ENCODE measurements around the gene KBTBD8. TPM values are rescaled to one million over a fixed set of nuclear protein-coding genes. Genes with fewer than 3 reads are reported as not detected.

KBTBD8 gene
- total and polyA plus RNA-seq, 4 donors = 0.08 to 14.2 (median 1.3) TPM

DNA sequence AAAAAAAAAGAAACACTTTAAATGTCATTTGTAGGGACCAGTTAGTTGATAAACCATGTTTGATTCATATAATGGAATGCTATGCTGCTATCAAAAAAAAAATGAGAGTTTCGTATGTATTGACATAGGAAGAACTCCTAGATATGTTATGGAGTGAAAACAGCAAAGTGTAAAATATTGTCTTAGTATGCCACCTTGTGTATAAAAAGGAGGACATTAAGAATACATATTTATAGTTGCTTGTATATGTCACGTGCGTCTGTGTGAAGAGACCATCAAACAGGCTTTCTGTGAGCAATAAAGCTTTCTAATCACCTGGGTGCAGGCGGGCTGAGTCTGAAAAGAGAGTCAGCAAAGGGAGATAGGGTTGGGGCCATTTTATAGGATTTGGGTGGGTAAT is 39.5 kb downstream of the KBTBD8 start:
- Histone ChIP-seq H3K9me3 (ENCODE audit: control insufficient read depth in 4 of 4, low read length in 3 of 4) (peaks cover 0 to 1% (median 0%) of the 10 kb centered on the region in 4 donors), H3K4me1 (ENCODE audit: control insufficient read depth in 4 of 4, insufficient read depth in 4 of 4, low read length in 3 of 4) (no peaks in the 10 kb centered on the region), H3K27ac (ENCODE audit: low read depth in 1 of 2, low read length in 2 of 2) (no peak overlapping the region), H3K9ac (ENCODE audit: low read depth in 1 of 2, low read length in 2 of 2) (no peak overlapping the region), H3K36me3 (ENCODE audit: control insufficient read depth in 4 of 4, insufficient read depth in 3 of 4, low read depth in 1 of 4, low read length in 3 of 4) (no peaks in the 10 kb centered on the region), H3K27me3 (ENCODE audit: control insufficient read depth in 4 of 4, insufficient read depth in 4 of 4, low read length in 3 of 4) (no peaks in the 10 kb centered on the region), H3K4me3 (ENCODE audit: low read depth in 1 of 3, low read length in 3 of 3) (no peak overlapping the region)
- no peak for DNase-seq (ENCODE audit: low spot score)
- TF ChIP-seq FOXA1 (IDR thresholded peaks at IDR 0.05) (no peak), RAD21 (IDR thresholded peaks at IDR 0.05) (peak; percentile 50 to 54)
- whole genome bisulfite sequencing = 64% methylated on average over 4 of the region's 4 CpGs

DNA sequence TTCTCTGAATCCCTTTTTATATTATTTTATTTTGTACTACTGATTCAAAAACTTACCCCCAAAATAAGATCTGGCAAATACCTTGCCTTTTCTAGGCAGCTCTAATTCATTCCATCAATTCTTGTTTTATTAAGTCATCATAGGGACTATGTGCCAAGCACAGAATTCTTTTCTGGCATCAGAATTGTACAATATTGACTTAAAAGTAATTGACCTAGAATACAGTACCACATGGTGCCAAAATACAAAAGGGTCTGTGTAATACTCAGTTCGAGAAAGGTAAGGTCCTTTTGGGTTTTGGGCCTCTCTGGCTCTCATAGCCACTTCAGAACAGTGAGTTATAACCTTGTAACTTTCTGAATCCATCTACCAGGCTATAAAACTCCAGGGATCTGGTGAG is 46.2 kb downstream of the KBTBD8 start:
- no peak overlapping the region for H3K4me3 ChIP-seq (ENCODE audit: low read depth in 1 of 3, low read length in 3 of 3)
- no peaks in the 10 kb centered on the region for H3K4me1 ChIP-seq (ENCODE audit: control insufficient read depth in 4 of 4, insufficient read depth in 4 of 4, low read length in 3 of 4)
- H3K36me3 ChIP-seq (ENCODE audit: control insufficient read depth in 4 of 4, insufficient read depth in 3 of 4, low read depth in 1 of 4, low read length in 3 of 4) = no peaks in the 10 kb centered on the region
- no peak overlapping the region for H3K27ac ChIP-seq (ENCODE audit: low read depth in 1 of 2, low read length in 2 of 2)
- no peak for DNase-seq (ENCODE audit: low spot score)
- 35% methylated on average over 1 of the region's 1 CpG for WGBS
- no peak overlapping the region for H3K9ac ChIP-seq (ENCODE audit: low read depth in 1 of 2, low read length in 2 of 2)
- no peak for TF ChIP-seq HNF4A (conservative IDR thresholded peaks at IDR 0.05)
- no peak for TF ChIP-seq NR2F2 (IDR thresholded peaks at IDR 0.05)
- TF ChIP-seq RXRA (IDR thresholded peaks at IDR 0.05) = no peak
- no peak for TF ChIP-seq GABPA (IDR thresholded peaks at IDR 0.05 in 1 of 2, conservative IDR thresholded peaks at IDR 0.05 in 1 of 2)
- no peak for TF ChIP-seq TAF1 (conservative IDR thresholded peaks at IDR 0.05)
- TF ChIP-seq, protein P1, sequence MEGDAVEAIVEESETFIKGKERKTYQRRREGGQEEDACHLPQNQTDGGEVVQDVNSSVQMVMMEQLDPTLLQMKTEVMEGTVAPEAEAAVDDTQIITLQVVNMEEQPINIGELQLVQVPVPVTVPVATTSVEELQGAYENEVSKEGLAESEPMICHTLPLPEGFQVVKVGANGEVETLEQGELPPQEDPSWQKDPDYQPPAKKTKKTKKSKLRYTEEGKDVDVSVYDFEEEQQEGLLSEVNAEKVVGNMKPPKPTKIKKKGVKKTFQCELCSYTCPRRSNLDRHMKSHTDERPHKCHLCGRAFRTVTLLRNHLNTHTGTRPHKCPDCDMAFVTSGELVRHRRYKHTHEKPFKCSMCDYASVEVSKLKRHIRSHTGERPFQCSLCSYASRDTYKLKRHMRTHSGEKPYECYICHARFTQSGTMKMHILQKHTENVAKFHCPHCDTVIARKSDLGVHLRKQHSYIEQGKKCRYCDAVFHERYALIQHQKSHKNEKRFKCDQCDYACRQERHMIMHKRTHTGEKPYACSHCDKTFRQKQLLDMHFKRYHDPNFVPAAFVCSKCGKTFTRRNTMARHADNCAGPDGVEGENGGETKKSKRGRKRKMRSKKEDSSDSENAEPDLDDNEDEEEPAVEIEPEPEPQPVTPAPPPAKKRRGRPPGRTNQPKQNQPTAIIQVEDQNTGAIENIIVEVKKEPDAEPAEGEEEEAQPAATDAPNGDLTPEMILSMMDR (IDR thresholded peaks at IDR 0.05; ENCODE audit: low read depth, low read length, missing input control) = no peak
- H3K27me3 ChIP-seq (ENCODE audit: control insufficient read depth in 4 of 4, insufficient read depth in 4 of 4, low read length in 3 of 4) = no peaks in the 10 kb centered on the region
- peaks cover 0 to 1% (median 0%) of the 10 kb centered on the region in 4 donors for H3K9me3 ChIP-seq (ENCODE audit: control insufficient read depth in 4 of 4, low read length in 3 of 4)

DNA sequence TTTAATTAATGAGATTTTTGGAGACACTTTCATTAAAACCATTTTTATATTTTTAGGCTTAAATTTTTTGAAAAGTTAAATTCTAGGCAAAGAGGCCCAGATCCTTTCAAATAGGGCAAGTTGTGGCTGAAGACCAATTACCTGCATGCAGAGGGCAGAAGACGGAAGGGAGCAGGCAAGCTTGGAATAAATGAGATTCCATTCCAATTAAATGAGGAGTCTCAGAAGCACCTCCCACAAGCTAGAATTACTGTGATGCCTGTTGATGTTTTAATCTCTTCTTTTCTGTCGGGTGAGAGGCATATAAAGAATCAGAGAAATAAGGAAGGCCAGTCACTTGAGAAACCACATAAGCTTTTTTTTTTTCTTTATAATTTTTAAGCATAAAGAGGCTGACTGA is 46.8 kb downstream of the KBTBD8 start:
- no peak for DNase-seq (ENCODE audit: low spot score)
- Histone ChIP-seq H3K27me3 (ENCODE audit: control insufficient read depth in 4 of 4, insufficient read depth in 4 of 4, low read length in 3 of 4) (no peaks in the 10 kb centered on the region), H3K4me1 (ENCODE audit: control insufficient read depth in 4 of 4, insufficient read depth in 4 of 4, low read length in 3 of 4) (no peaks in the 10 kb centered on the region), H3K36me3 (ENCODE audit: control insufficient read depth in 4 of 4, insufficient read depth in 3 of 4, low read depth in 1 of 4, low read length in 3 of 4) (no peaks in the 10 kb centered on the region), H3K9me3 (ENCODE audit: control insufficient read depth in 4 of 4, low read length in 3 of 4) (peaks cover 0 to 1% (median 0%) of the 10 kb centered on the region in 4 donors), H3K9ac (ENCODE audit: low read depth in 1 of 2, low read length in 2 of 2) (no peak overlapping the region), H3K4me3 (ENCODE audit: low read depth in 1 of 3, low read length in 3 of 3) (no peak overlapping the region), H3K27ac (ENCODE audit: low read depth in 1 of 2, low read length in 2 of 2) (no peak overlapping the region)
- 72% methylated on average over 2 of the region's 2 CpGs for WGBS
- TF ChIP-seq EGR1 (IDR thresholded peaks at IDR 0.05; ENCODE audit: low read depth in 2 of 2) (no peak), RAD21 (IDR thresholded peaks at IDR 0.05) (no peak), TAF1 (conservative IDR thresholded peaks at IDR 0.05) (no peak), YY1 (IDR thresholded peaks at IDR 0.05) (no peak), SP1 (IDR thresholded peaks at IDR 0.05) (no peak), FOXA2 (IDR thresholded peaks at IDR 0.05) (no peak)
- TF ChIP-seq, protein P2, sequence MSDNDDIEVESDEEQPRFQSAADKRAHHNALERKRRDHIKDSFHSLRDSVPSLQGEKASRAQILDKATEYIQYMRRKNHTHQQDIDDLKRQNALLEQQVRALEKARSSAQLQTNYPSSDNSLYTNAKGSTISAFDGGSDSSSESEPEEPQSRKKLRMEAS (IDR thresholded peaks at IDR 0.05) = no peak
- TF ChIP-seq, protein P3, sequence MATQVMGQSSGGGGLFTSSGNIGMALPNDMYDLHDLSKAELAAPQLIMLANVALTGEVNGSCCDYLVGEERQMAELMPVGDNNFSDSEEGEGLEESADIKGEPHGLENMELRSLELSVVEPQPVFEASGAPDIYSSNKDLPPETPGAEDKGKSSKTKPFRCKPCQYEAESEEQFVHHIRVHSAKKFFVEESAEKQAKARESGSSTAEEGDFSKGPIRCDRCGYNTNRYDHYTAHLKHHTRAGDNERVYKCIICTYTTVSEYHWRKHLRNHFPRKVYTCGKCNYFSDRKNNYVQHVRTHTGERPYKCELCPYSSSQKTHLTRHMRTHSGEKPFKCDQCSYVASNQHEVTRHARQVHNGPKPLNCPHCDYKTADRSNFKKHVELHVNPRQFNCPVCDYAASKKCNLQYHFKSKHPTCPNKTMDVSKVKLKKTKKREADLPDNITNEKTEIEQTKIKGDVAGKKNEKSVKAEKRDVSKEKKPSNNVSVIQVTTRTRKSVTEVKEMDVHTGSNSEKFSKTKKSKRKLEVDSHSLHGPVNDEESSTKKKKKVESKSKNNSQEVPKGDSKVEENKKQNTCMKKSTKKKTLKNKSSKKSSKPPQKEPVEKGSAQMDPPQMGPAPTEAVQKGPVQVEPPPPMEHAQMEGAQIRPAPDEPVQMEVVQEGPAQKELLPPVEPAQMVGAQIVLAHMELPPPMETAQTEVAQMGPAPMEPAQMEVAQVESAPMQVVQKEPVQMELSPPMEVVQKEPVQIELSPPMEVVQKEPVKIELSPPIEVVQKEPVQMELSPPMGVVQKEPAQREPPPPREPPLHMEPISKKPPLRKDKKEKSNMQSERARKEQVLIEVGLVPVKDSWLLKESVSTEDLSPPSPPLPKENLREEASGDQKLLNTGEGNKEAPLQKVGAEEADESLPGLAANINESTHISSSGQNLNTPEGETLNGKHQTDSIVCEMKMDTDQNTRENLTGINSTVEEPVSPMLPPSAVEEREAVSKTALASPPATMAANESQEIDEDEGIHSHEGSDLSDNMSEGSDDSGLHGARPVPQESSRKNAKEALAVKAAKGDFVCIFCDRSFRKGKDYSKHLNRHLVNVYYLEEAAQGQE (IDR thresholded peaks at IDR 0.05) = no peak
- TF ChIP-seq, protein P4, sequence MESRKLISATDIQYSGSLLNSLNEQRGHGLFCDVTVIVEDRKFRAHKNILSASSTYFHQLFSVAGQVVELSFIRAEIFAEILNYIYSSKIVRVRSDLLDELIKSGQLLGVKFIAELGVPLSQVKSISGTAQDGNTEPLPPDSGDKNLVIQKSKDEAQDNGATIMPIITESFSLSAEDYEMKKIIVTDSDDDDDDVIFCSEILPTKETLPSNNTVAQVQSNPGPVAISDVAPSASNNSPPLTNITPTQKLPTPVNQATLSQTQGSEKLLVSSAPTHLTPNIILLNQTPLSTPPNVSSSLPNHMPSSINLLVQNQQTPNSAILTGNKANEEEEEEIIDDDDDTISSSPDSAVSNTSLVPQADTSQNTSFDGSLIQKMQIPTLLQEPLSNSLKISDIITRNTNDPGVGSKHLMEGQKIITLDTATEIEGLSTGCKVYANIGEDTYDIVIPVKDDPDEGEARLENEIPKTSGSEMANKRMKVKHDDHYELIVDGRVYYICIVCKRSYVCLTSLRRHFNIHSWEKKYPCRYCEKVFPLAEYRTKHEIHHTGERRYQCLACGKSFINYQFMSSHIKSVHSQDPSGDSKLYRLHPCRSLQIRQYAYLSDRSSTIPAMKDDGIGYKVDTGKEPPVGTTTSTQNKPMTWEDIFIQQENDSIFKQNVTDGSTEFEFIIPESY (IDR thresholded peaks at IDR 0.05) = no peak
- TF ChIP-seq, protein P1 (IDR thresholded peaks at IDR 0.05; ENCODE audit: low read depth, low read length, missing input control) = no peak
